Measurements from ENCODE around the gene FOXK1.

GRCh38 chr7:4742051-4742573 lies 60.0 kb downstream of the FOXK1 start:
- TF ChIP-seq, protein P1, sequence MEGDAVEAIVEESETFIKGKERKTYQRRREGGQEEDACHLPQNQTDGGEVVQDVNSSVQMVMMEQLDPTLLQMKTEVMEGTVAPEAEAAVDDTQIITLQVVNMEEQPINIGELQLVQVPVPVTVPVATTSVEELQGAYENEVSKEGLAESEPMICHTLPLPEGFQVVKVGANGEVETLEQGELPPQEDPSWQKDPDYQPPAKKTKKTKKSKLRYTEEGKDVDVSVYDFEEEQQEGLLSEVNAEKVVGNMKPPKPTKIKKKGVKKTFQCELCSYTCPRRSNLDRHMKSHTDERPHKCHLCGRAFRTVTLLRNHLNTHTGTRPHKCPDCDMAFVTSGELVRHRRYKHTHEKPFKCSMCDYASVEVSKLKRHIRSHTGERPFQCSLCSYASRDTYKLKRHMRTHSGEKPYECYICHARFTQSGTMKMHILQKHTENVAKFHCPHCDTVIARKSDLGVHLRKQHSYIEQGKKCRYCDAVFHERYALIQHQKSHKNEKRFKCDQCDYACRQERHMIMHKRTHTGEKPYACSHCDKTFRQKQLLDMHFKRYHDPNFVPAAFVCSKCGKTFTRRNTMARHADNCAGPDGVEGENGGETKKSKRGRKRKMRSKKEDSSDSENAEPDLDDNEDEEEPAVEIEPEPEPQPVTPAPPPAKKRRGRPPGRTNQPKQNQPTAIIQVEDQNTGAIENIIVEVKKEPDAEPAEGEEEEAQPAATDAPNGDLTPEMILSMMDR (IDR thresholded peaks at IDR 0.05) = no peak
- no peak for TF ChIP-seq POLR2A (IDR thresholded peaks at IDR 0.05)

Data from adrenal gland (tissue), 5 donors.